Measurements from ENCODE around the gene MEGF11. TPM values are rescaled to one million over a fixed set of nuclear protein-coding genes. Genes with fewer than 3 reads are reported as not detected.
"Not testable (repeated sequence)": the region's sequence is repeated elsewhere in the genome, so short reads cannot be mapped to it uniquely, and the experiment has no call there.

Gene MEGF11
- total RNA-seq, 1 experiment from 2014 or later, result not detected

DNA sequence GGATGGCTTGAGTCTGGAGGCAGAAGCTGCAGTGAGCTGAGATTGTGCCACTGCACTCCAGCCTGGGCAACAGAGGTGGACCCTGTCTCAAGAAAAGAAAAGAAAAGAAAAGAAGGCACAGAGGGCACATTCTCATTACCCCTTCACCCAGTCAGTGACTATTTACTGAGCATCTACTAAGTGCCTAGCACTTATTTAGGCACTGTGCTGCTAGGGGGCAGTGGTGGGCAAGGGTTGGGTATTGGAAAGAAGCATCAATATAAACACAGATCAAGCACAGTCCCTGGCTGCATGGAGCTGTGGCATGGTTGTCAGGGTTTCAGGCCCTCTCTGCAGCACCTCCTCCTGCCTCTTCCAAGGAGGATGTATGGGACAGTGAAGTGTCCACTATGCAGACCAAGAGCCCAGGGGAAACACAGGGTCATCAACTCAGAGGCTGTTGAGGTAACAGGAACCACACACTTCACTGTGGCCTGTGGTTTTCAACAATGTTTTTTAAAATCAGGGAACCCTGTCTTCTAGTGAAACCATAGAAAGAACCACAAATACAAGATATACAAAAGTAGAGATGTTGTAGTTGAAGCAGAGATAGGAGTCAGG is 245.8 kb downstream of the MEGF11 start:
- Histone ChIP-seq H3K4me2 (ENCODE audit: low read length) (no peak overlapping the region), H3K4me1 (ENCODE audit: insufficient read depth, low read length) (peaks cover 19% of the 10 kb centered on the region), H3K79me2 (ENCODE audit: low read length) (no peaks in the 10 kb centered on the region), H3F3A (ENCODE audit: low read length, unreplicated experiment) (no peaks in the 10 kb centered on the region), H3K4me3 (ENCODE audit: low read length) (no peak overlapping the region), H2AFZ (ENCODE audit: low read length) (no peak overlapping the region), H3K9me3 (ENCODE audit: low read length) (no peaks in the 10 kb centered on the region), H3K9ac (ENCODE audit: low read length) (no peak overlapping the region), H3K9me2 (replicated peaks; ENCODE audit: low read length) (no peaks in the 10 kb centered on the region), H4K20me1 (ENCODE audit: low read length) (no peaks in the 10 kb centered on the region), H3K27me3 (ENCODE audit: low read length) (no peaks in the 10 kb centered on the region), H3K27ac (ENCODE audit: low read length) (peak overlapping the region; percentile 26), H3K36me3 (ENCODE audit: low read depth, low read length) (no peaks in the 10 kb centered on the region)
- POLR2A ChIA-PET (ENCODE audit: unreplicated experiment), result no interaction called here
- no TSS peak for BruUV-seq (replicated peaks)
- intact Hi-C loops (cut with micrococcal nuclease), result no loop called here
- DNase-seq, result no peak
- ATAC-seq, result no peak
- TF ChIP-seq, protein P1, sequence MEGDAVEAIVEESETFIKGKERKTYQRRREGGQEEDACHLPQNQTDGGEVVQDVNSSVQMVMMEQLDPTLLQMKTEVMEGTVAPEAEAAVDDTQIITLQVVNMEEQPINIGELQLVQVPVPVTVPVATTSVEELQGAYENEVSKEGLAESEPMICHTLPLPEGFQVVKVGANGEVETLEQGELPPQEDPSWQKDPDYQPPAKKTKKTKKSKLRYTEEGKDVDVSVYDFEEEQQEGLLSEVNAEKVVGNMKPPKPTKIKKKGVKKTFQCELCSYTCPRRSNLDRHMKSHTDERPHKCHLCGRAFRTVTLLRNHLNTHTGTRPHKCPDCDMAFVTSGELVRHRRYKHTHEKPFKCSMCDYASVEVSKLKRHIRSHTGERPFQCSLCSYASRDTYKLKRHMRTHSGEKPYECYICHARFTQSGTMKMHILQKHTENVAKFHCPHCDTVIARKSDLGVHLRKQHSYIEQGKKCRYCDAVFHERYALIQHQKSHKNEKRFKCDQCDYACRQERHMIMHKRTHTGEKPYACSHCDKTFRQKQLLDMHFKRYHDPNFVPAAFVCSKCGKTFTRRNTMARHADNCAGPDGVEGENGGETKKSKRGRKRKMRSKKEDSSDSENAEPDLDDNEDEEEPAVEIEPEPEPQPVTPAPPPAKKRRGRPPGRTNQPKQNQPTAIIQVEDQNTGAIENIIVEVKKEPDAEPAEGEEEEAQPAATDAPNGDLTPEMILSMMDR (conservative IDR thresholded peaks at IDR 0.05; ENCODE audit: low read depth, low read length), result no peak
- TF ChIP-seq EZH2phosphoT487 (IDR thresholded peaks at IDR 0.05; ENCODE audit: borderline replicate concordance, low read length), result no peak
- no peak for TF ChIP-seq EZH2 (IDR thresholded peaks at IDR 0.05; ENCODE audit: low read length, unreplicated experiment)
- CTCF ChIA-PET, result interaction anchor here (0.5 kb wide), 1 partner anchor 284 kb away, joined by 9 read pairs; no protein-coding TSS in a partner anchor

DNA sequence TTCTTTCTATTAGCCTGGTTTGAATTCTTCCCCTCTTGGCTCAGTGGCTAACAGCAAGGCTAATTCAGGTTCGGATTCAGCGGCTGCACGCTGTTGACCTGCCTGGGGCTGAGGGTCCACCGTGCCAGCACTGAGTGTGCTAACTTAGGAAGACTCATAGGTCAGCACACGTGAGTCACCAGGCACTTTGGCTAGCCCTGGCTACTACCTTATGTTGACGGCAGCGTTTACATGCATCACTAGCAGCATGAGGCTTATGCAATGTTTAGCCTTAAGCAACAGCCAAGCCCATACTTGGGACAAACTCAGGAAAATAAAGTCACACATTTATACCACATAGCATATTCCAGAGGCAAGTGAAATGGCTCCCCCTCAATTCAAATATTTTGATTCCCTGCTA is 246.6 kb downstream of the MEGF11 start:
- H3K9me3 ChIP-seq (ENCODE audit: low read length), result no peaks in the 10 kb centered on the region
- no peak overlapping the region for H3K9ac ChIP-seq (ENCODE audit: low read length)
- no peaks in the 10 kb centered on the region for H3K9me2 ChIP-seq (replicated peaks; ENCODE audit: low read length)
- no peak overlapping the region for H3K4me2 ChIP-seq (ENCODE audit: low read length)
- no peaks in the 10 kb centered on the region for H3K27me3 ChIP-seq (ENCODE audit: low read length)
- intact Hi-C loops (cut with micrococcal nuclease), result no loop called here
- no peak overlapping the region for H3K4me3 ChIP-seq (ENCODE audit: low read length)
- H2AFZ ChIP-seq (ENCODE audit: low read length), result no peak overlapping the region
- no peaks in the 10 kb centered on the region for H3F3A ChIP-seq (ENCODE audit: low read length, unreplicated experiment)
- BruUV-seq (replicated peaks), result no TSS peak
- TF ChIP-seq EZH2 (IDR thresholded peaks at IDR 0.05; ENCODE audit: low read length, unreplicated experiment) (no peak), EZH2phosphoT487 (IDR thresholded peaks at IDR 0.05; ENCODE audit: borderline replicate concordance, low read length) (no peak)
- TF ChIP-seq, protein P1 (conservative IDR thresholded peaks at IDR 0.05; ENCODE audit: low read depth, low read length), result no peak
- H3K27ac ChIP-seq (ENCODE audit: low read length), result no peak overlapping the region
- H3K36me3 ChIP-seq (ENCODE audit: low read depth, low read length), result no peaks in the 10 kb centered on the region
- no peaks in the 10 kb centered on the region for H4K20me1 ChIP-seq (ENCODE audit: low read length)
- ChIA-PET CTCF (no interaction called here), POLR2A (ENCODE audit: unreplicated experiment) (no interaction called here)
- no peaks in the 10 kb centered on the region for H3K79me2 ChIP-seq (ENCODE audit: low read length)
- peaks cover 19% of the 10 kb centered on the region for H3K4me1 ChIP-seq (ENCODE audit: insufficient read depth, low read length)
- DNase-seq (peak; percentile 85), ATAC-seq (peak; percentile 84)

DNA sequence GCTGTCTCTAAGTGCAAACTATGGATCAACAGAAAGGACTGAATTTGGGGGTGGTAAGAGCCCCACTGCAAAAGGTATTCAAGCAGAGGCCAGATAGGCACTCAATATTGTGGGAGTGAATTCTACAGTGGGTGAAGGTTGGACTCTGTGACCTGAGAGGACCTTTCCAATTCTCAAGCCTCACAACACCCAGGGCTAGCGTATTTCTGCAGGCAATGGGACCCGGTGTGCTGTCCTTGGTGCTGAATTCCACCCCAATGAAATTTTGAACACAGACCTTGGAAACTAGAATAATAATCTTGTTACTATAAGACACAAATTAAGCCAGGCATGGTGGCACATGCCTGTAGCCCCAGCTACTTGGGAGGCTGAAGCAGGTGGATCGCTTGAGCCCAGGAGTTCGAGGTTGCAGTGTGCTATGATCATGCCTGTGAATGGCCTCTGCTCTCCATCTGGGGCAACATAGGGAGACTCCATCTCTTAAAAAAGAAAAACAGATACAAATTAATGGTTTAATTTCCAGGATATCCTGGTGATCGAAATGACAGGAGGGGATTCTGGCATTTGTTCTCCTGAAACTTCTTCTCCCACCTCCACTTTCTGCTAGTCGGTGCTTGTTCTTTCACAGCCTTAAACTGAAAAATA is 248.8 kb downstream of the MEGF11 start:
- ChIA-PET POLR2A (ENCODE audit: unreplicated experiment) (no interaction called here), CTCF (no interaction called here)
- Histone ChIP-seq H3K9ac (ENCODE audit: low read length) (no peak overlapping the region), H3F3A (ENCODE audit: low read length, unreplicated experiment) (no peaks in the 10 kb centered on the region), H3K79me2 (ENCODE audit: low read length) (no peaks in the 10 kb centered on the region), H3K4me2 (ENCODE audit: low read length) (no peak overlapping the region), H4K20me1 (ENCODE audit: low read length) (no peaks in the 10 kb centered on the region), H3K27ac (ENCODE audit: low read length) (no peak overlapping the region), H2AFZ (ENCODE audit: low read length) (no peak overlapping the region), H3K4me1 (ENCODE audit: insufficient read depth, low read length) (peaks cover 19% of the 10 kb centered on the region), H3K27me3 (ENCODE audit: low read length) (no peaks in the 10 kb centered on the region), H3K9me2 (replicated peaks; ENCODE audit: low read length) (no peaks in the 10 kb centered on the region), H3K9me3 (ENCODE audit: low read length) (no peaks in the 10 kb centered on the region), H3K36me3 (ENCODE audit: low read depth, low read length) (no peaks in the 10 kb centered on the region), H3K4me3 (ENCODE audit: low read length) (no peak overlapping the region)
- intact Hi-C loops (cut with micrococcal nuclease), result no loop called here
- DNase-seq, result peak; percentile 43
- ATAC-seq, result no peak
- no TSS peak for BruUV-seq (replicated peaks)
- no peak for TF ChIP-seq EZH2 (IDR thresholded peaks at IDR 0.05; ENCODE audit: low read length, unreplicated experiment)
- TF ChIP-seq, protein P1 (conservative IDR thresholded peaks at IDR 0.05; ENCODE audit: low read depth, low read length), result no peak
- no peak for TF ChIP-seq EZH2phosphoT487 (IDR thresholded peaks at IDR 0.05; ENCODE audit: borderline replicate concordance, low read length)

DNA sequence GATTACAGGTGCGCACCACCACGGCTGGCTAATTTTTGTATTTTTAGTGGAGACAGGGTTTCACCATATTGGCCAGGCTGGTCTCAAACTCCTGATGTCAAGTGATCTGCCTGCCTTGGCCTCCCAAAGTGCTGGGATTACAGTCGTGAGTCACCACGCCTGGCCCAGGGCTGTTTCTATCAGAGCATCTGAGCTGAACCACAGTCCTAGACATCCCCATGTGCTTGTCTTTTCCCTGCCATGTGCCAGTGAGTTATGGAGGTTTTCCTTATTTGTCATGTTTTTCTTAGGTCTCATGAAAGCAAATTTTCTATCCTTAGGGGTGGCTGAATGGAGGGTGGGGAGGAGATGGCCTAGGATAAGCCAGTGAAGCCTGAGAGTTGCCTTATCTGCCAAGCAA is 250.4 kb downstream of the MEGF11 start:
- H4K20me1 ChIP-seq (ENCODE audit: low read length); ATAC-seq; CTCF ChIA-PET; H3K4me1 ChIP-seq (ENCODE audit: insufficient read depth, low read length); H3F3A ChIP-seq (ENCODE audit: low read length, unreplicated experiment); H3K9me3 ChIP-seq (ENCODE audit: low read length); H3K36me3 ChIP-seq (ENCODE audit: low read depth, low read length); H3K9ac ChIP-seq (ENCODE audit: low read length); H3K79me2 ChIP-seq (ENCODE audit: low read length); intact Hi-C loops (cut with micrococcal nuclease); H3K4me3 ChIP-seq (ENCODE audit: low read length); DNase-seq; H2AFZ ChIP-seq (ENCODE audit: low read length); H3K27ac ChIP-seq (ENCODE audit: low read length); H3K4me2 ChIP-seq (ENCODE audit: low read length); POLR2A ChIA-PET (ENCODE audit: unreplicated experiment); H3K9me2 ChIP-seq (replicated peaks; ENCODE audit: low read length); H3K27me3 ChIP-seq (ENCODE audit: low read length); BruUV-seq (replicated peaks): not testable (repeated sequence)
